A204.1 (cell line): ENCODE data around the gene MPRIP.
"Not testable (repeated sequence)": the region's sequence is repeated elsewhere in the genome, so short reads cannot be mapped to it uniquely, and the experiment has no call there.

Experiments used
- FAIRE-seq: peaks from 2 replicates; lab custom pipeline; 2012; peaks lifted over from hg19 to GRCh38; lab: Jason Lieb, UNC

The MPRIP gene

GRCh38 chr17:17189559-17189958 lies 147.3 kb downstream of the MPRIP start:
- no peak for FAIRE-seq

- FAIRE-seq: no peak
Measured at GRCh38 chr17:17190188-17190587, 147.9 kb downstream of the MPRIP start.

DNA sequence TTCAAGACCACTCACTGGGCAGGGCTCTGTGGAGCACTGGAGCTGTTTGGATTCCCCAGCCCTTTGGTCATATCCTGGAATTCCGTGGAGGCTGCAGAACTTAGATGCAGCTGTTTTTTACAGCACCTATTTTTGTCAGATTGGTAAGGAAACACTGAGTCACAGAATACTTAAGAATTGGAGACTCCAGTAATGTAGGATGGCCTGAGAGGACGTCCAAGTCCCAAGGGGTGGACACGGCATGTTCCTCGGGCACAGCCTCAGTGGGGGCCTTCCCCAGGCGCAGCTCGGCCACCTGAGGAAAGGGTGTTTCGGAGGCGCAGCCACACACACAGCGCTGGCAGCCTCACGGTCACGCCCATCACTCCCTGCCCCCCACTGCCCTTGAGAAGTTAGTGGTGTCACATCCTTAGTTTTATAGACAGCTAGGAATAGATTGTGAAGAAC lies 149.1 kb downstream of the MPRIP start:
- FAIRE-seq: no peak

DNA sequence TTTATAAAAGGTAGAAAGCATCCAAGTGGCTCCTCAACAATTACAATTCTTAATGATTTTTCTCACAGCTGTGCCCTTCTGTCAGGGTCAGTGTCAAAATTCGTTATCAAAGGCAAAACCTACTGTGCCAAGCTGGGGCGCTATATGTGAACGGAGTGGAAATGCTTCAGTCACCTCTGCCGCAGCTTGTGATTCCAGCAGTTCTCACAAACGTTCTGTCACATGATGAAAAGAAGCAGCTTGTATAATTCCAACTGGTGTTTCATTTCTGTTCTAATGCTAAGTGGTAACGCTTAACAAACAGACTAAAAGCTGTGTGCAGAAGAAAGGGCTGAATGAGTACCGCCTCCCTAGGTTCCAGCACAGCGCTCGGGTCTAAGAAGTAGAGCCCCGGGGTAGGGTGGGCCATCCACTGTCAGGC lies 149.7 kb downstream of the MPRIP start:
- no peak for FAIRE-seq

DNA sequence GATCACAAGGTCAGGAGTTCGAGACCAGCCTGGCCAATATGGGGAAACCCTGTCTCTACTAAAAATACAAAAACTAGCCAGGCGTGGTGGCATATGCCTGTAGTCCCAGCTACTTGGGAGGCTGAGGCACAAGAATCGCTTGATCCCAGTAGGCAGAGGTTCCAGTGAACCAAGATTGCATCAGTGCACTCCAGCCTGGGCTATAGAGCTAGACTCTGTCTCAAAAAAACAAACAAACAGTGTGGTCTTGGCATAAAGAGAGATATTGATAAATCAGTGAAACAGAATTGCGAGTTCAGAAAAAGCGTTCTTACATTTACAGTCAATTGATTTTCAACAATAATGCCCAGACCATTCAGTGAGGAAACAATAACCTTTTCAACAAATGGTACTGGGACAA lies 153.2 kb downstream of the MPRIP start:
- not testable (repeated sequence) for FAIRE-seq

DNA sequence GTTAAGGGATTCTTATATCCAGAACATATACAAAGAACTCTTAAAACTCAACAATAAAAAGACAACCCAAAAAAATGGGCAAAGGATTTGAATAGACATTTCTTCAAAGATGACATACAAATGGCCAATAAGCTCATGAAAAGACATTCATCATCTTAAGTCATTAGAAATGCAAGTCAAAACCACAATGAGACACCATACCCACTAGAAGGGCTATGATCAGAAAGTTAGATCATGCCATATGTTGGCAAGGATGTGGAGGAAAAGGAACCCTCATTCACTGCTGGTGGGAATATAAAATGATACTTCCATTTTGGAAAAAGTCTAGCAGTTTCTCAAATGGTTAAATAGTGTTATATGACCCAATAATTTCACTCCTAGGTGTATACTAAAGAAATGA lies 154.5 kb downstream of the MPRIP start:
- FAIRE-seq: no peak

- FAIRE-seq: no peak
Measured at GRCh38 chr17:17198281-17198680, 156.0 kb downstream of the MPRIP start.

GRCh38 chr17:17200311-17200710 lies 158.1 kb downstream of the MPRIP start:
- no peak for FAIRE-seq

DNA sequence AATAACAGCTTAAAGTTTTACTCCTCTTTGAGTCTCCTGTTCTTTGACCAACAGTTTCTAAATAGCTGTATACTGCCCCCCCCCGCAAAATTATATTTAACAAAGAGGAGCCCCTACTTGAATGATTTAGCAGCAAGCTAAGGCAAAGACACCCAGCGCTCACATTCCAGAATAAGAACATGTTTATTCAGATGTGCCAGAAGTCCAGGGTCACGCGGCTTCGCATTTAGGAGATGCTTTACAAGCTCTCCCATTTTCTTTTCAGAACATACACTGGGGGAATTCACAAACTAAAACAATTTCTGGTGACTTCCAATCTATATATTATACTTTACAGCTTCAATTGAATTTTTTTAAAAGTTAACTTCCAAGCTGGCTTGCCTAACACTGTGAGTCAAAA lies 158.6 kb downstream of the MPRIP start:
- FAIRE-seq: no peak

DNA sequence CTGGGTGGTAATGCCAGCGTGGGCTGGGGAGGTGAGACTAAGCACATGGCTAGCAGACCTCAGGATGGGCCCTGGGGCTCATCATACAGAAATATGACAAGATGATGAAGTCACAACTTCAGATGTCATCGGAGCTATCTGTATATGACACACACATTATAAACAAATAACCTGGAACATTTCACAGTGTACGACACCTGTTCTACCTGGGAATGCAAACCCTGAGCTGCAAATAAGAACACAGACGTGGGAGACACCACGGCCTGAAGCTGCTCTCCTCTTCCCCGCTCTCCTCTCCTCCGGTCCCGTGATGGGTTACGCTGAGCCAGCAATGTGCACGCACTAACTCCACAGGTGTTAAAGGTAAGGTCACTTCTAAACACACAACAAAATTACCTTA lies 159.0 kb downstream of the MPRIP start:
- no peak for FAIRE-seq

DNA sequence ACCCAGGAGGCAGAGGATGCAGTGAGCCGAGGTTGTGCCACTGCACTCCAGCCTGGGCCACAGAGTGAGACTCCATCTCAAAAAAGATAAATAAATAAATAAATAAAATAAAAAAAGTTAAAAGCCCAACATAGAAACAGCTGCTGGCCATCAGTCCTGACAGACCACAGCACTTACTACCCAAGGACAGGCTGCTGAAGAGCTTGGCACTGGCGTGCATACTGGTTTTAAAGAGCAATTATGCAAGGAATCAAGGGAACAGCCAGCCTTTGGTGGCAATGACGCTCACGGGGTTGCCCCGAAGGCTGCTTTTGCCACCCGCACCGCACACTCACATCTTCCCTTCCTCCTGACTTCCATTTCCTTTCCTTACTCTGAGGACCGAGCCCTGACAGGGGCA lies 159.7 kb downstream of the MPRIP start:
- no peak for FAIRE-seq

- no peak for FAIRE-seq
Measured at GRCh38 chr17:17203173-17203730, 161.0 kb downstream of the MPRIP start.

DNA sequence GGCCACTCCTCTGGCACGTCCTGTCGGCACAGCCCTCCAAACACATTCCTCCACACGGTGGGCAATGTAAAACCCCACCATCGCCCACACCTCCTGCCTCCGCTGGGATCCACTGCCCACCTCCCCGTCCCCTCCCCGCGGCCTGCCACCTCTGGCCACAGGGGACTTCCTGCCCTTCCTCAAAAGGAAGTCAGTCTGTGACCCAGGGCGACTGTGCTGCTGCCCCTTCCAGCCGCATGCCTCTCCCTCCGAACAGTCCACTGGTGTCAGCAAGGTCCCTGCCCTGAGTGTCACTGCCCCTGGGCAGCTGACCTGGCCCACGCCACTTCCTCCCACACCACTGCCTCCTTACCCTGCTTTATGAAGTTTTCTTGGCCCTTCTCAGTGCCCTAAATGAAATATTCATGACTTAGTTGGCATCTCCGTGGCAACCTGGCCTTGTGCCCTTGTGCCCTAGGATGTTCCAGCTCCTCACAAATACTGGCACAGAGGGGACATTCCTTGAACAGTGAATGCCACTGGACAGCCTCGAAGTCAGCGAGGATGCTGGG lies 161.9 kb downstream of the MPRIP start:
- no peak for FAIRE-seq

GRCh38 chr17:17204635-17205231 lies 162.5 kb downstream of the MPRIP start:
- FAIRE-seq: no peak

GRCh38 chr17:17205368-17206123 lies 163.3 kb downstream of the MPRIP start:
- FAIRE-seq: no peak

DNA sequence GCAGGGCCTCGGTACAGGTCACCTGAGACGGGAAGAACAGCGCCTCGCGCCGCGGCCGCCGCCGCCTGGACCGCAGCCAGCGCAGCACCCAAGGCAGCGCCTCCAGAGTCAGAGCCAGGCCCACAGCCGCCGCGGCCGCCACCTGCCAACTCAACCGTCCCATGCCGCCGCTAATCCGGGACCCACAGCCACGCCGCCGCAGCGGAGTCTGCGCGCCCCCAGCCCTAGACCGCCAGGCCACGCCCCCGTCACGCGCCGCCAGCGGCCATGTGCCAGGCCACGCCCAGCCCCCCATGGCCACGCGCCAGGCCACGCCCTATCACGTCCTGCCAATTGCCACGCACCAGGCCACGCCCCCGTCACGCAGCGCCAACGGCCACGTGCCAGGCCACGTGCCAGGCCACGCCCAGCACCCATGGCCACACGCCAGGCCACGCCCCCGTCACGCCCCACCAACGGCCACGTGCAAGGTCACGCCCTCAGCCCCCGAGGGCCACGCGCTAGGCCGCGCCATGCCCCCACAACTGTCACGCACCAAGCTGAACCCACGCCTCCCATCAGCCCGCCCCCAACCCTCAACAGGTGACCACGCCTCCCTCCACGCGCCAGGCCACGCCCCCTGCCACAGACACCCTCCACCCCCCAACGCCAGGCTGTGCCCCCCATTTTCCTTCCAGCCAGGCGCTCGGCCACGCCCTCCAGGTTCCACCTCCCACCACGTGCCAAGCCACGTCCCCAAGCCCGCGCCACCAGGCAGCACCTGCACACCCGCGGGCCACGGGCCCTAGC lies 164.1 kb downstream of the MPRIP start, which contains the start of gene PLD6:
Gene PLD6 (minus strand): TSS at position 210 of the 789 bp plus-strand sequence. CDS start 47 bp downstream, at position 163.
- FAIRE-seq: no peak

- FAIRE-seq: no peak
Measured at GRCh38 chr17:17206913-17207335, 164.7 kb downstream of the MPRIP start.

DNA sequence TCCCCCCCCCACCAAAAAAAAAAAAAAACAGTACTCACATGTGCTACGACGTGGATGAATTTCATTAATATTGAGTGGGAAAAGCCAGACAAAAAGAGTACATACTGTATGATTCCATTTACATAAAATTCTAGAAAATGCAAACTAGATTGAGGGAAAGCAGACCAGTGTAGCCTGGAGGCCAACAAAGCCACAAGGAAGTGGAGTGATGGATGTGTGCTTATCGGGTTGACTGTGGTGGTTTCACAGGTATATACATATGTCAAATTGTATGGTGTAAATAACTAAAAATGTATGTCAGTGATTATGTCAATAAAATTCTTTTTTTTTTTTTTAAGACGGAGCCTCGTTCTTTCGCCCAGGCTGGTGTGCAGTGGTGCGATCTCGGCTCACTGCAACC lies 165.7 kb downstream of the MPRIP start:
- no peak for FAIRE-seq

GRCh38 chr17:17213775-17214174 lies 171.5 kb downstream of the MPRIP start:
- FAIRE-seq: no peak

DNA sequence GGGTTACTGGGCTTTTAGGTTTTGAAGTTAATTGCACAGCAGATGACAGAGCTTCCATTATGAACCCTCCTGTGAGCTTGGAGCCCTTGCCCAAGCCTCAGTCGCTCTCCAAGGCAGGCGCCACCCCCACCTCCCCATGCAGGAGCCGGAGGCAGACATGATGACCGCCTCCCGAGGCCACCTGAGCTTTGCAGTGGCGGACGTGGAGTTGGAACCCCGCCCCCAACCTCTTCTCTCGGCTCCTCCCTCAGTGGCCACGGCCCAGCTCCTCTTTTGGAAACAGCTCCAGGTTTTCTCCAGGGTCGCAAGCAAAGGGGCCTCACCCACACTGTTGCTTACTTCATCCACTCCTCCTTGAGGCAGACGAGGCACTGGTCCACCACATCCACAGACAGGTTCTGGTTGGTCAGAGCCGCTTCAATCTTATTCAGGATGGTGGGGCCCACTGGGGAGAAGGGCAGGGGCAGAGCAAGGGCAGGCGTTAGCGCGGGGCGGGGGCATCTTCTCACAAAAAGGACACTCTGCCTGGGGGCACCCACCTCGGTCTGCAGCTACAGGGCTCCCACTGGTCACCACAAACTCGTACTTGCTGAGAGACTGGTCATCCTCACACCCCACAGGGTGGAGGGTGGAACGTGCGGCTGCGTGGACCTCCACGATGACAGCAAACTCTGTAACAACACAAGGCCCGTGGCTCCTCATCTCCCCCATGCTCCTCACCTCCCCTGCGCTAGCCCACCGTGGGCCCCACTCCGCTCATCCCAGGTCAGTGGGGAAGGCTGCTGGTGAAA lies 172.6 kb downstream of the MPRIP start:
- no peak for FAIRE-seq

- no peak for FAIRE-seq
Measured at GRCh38 chr17:17215575-17215974, 173.3 kb downstream of the MPRIP start.

GRCh38 chr17:17216236-17216635 lies 174.0 kb downstream of the MPRIP start:
- FAIRE-seq: no peak
